HG02852 (cell line): ENCODE results near the gene C1QTNF1.
"Not testable (repeated sequence)": the region's sequence is repeated elsewhere in the genome, so short reads cannot be mapped to it uniquely, and the experiment has no call there.

Experiments used
- ATAC-seq: cut with Tn5 transposase; IDR thresholded peaks from one replicate; pipeline ENCODE4 v1.9.1; 2021; ENCODE audit warnings: mild to moderate bottlenecking, moderate library complexity; ENCODE audit not compliant: unreplicated experiment

The C1QTNF1 gene

DNA sequence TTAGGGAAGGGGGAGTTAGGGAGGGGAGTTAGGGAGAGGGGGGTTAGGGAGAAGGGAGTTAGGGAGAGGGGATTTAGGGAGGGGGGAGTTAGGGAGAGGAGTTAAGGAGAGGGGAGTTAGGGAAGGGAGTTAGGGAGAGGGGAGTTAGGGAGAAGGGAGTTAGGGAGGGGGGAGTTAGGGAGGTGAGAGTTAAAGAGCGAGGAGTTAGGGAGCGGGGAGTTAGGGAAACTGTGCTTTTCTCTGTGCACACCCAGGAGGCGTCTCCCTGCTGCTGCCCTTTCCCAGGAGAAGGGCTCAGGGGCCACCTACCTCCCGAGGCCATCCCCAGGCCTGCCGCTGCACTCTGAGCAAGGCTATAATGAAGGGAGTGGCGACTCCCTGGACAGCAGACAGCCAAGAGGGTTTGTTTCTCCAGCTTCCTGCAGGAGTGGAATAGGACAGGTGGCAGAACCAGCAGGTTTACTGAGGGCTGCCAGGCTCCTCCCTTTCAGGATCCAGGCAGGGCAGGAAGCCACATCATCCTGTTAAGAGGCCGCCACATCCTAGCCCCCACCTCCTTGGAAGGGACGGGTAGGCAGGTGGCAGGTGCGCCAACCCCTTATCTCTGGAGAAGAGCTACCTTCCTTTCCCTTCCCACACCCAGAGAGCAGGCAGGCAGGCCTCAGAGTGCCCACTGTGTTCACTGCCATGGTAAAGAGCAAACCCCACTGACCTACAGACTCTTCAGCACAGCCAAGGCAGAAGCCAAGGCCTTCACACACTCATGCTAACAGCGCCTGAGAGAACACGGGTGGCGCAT, 18.7 kb upstream of the C1QTNF1 start:
- no peak for ATAC-seq

GRCh38 chr17:79006046-79006445, 17.9 kb upstream of the C1QTNF1 start:
- no peak for ATAC-seq

- ATAC-seq = no peak
These were observed 17.0 kb upstream of the C1QTNF1 start for GRCh38 chr17:79006794-79007503.

- ATAC-seq = no peak
These were observed 16.2 kb upstream of the C1QTNF1 start for GRCh38 chr17:79007504-79008381.

DNA sequence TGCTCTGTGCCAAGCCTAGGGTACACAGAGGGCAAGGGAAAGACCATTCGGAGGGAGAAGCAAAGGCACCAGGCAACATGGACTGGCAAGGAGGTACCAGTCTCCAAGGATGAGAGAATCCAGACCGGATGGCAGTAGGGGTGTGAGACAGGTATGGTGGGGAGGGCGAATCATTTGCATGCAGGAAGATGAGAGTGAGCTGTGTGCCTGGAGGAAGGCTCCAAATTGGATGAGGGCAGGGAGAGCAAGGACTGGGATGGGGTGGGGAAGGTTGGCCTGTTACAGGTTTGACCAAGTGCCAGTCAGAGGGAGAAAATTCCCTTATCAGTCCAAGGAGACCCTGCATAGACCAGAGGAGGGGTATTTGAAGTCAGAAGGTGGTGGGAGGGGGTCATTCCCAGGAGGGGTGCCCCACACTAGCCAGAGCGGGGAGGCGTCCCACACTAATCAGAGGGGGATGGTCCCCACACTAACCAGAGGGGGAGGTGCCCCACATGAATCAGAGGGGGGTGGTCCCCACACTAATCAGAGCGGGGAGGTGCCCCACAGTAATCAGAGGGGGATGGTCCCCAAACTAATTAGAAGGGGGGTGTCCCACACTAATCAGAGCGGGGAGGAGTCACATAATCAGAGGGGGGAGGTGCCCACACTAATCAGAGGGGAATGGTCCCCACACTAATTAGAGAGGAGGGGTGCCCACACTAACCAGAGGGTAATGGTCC, 15.1 kb upstream of the C1QTNF1 start:
- peak; percentile 2 for ATAC-seq

- peak; percentile 86 for ATAC-seq
These were observed 14.3 kb upstream of the C1QTNF1 start, which contains the start of gene CANT1 for GRCh38 chr17:79009397-79010303. TSS of gene CANT1 (minus strand) at chr17:79009764. CDS start at chr17:78997622, 12,142 bp downstream.

GRCh38 chr17:79010304-79010646, 13.7 kb upstream of the C1QTNF1 start:
- ATAC-seq = no peak

GRCh38 chr17:79011451-79012147, 12.4 kb upstream of the C1QTNF1 start:
- no peak for ATAC-seq

- no peak for ATAC-seq
These were observed 11.3 kb upstream of the C1QTNF1 start for GRCh38 chr17:79012563-79013134.

- ATAC-seq = no peak
These were observed 9.7 kb upstream of the C1QTNF1 start for GRCh38 chr17:79014158-79014758.

DNA sequence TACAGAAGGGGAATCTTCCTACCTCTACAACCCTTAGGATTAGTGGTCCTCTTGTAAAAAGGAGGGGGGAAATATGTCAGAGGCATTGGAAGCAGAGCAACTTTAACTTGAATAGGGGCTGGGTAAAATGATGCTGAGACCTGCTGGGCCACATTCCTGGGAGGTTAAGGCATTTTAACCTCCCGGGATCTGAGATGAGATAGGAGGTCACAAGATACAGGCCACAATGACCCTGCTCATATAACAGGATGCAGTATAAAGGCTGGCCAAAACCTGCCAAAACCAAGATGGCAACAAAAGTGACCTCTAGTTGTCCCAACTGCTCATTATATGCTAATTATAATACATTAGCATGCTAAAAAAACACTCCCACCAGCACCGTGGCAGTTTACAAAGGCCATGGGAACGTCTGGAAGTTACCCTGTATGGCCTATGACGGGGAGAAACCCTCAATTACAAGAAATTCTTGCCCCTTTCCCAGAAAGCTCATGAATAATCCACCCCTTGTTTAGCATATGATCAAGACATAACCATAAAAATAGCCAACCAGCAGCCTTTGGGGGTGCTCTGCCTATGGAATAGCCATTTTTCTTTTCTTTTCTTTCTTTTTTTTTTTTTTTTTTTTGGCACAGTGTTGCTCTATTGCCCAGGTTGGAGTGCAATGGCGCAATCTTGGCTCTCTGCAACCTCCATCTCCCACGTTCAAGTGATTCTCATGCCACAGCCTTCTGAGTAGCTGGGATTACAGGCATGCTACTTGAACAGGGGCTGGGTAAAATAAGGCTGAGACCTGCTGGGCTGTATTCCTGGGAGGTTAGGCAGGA, 6.2 kb upstream of the C1QTNF1 start:
- ATAC-seq = no peak

DNA sequence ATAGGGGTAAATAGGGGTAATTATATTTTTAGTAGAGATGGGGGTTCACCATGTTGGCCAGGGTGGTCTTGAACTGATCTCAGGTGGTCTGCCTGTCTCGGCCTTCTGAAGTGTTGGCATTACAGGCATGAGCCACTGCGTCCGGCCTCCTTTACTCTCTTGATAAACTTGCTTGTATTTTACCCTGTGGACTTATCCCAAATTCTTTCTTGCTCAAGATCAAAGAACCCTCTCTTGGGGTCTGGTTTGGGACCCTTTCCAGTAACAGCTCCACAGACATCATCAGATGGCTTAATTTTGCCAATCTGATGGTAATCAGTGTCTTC, 5.6 kb upstream of the C1QTNF1 start:
- ATAC-seq = no peak

DNA sequence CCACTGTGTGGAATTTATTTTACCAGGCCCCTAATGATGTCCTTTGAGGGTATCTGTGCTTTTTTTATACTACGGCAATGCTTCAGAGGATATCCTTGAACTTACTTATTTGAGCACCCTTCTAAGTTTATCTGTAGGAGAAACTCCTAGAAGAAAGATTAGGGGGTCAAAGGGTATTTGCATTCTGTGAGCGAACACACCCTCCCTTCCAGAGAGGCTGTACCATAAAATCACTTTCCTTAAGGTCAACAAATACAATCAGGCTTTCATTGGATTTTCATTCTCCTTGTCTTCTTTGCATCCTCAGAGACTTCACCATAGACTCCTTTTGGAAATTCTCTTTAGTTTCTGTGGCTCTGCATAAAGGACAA, 4.7 kb upstream of the C1QTNF1 start:
- no peak for ATAC-seq

DNA sequence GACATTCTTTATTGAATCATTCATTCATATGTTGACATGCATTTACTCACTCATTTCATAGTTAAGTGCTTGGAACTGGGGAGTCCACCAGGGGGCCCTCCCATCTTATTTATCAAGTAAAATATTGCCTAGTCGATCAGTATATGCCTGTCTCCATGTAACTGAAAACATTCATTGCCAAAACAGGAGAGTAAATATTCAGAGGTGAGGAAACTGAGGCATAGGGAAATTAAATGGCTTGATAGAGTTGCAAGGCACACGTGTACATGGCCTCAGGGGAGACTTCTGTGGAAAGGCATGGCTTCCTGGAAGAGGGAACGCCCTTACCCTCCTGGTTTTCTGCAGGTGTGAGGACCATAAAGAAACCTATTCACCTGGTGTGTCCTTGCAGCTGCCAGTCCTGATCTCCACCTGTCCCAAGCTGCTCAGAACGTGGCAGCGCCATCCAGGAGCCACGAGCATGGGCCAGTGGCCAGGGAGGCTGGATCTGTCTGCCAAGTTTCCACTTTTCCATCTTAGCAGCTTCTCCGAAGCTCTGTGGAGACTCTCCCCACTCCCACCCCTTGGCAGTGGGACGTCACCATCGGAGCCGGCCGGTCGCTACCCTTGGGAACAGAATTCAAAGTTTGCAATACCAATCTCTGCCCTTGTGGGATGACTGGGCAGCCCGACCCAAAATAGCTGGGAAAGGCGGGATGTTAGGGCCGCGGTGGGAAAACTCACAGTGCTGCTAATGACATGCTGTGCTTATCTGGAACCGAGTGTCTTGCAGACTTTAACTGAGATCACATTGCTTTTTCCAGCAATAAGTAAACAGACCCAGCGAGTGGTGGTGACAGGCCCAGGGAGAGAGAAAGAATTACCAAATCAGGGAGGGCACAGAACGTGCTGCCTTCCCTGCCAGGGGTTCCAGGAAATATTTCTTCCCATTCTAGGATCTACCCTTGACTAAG, 4.1 kb upstream of the C1QTNF1 start:
- no peak for ATAC-seq

- no peak for ATAC-seq
These were observed 3.2 kb upstream of the C1QTNF1 start for GRCh38 chr17:79020631-79021301.

DNA sequence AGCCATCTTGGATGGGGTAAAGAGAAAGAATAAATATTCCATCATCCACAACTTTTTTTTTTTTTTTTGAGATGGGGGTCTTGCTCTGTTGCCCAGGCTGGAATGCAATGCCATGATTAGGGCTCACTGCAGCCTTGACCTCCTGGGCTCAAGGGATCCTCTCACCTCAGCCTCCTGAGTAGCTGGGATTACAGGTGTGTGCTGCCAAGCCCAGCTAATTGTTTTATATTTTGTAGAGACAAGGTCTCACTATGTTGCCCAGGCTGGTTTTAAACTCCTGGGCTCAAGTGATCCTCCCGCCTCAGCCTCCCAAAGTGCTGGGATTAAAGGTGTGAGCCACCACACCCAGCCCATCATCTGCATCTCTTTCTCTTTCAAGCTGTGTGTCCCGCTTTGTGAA, 2.0 kb upstream of the C1QTNF1 start:
- ATAC-seq = not testable (repeated sequence)
